ENCODE measurements around the gene IFT74. TPM values are rescaled to one million over a fixed set of nuclear protein-coding genes. Genes with fewer than 3 reads are reported as not detected.

IFT74 gene
- total and polyA plus RNA-seq, 2 of the 13 experiments (the other 11 are each of a cell fraction or from before 2014, with no cell fraction given), result 4.2 to 12.3 TPM

DNA sequence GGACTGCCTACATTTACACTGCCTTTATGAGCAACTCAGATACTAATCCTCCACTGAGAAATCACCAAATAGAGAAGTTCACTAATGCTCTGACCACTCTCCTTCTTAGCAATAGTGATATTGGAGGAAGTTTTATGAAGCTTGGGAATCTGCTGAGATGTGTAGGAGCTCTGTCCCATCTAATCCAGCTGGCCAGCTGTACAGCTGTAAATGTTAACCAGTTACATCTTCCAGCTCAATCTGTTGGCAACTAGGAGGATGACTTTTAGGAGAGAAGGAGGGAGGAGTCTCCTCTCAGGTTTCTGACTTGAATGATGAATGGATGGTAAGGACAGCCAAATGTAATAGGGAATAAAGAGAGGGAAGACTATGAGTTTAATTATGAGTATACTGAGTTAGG lies 85.5 kb downstream of the IFT74 start:
- POLR2A ChIA-PET, result no interaction called here

DNA sequence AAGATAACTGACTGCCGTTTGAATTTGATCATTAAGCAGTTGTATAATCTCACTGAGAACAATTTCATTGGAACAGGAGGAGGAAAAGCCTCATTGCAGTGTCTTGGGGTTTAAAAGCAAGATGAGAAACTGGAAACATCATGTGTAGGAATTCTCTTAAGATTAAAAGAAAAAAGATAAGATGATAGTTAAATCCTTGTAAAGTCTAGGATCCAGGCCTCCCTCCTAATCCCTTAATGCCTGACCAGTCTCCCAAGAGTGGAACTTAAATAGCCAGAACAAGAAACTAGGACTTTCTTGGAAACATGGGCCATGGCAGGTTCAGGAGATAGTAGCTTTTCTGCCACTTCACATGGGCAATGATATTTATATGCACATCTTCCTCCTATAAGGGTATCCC lies 86.3 kb downstream of the IFT74 start:
- TF ChIP-seq RNF2 (conservative IDR thresholded peaks at IDR 0.05; ENCODE audit: low read depth), result no peak
- no peak for TF ChIP-seq TCF7 (IDR thresholded peaks at IDR 0.05; ENCODE audit: low read depth)
- TF ChIP-seq, protein P1, sequence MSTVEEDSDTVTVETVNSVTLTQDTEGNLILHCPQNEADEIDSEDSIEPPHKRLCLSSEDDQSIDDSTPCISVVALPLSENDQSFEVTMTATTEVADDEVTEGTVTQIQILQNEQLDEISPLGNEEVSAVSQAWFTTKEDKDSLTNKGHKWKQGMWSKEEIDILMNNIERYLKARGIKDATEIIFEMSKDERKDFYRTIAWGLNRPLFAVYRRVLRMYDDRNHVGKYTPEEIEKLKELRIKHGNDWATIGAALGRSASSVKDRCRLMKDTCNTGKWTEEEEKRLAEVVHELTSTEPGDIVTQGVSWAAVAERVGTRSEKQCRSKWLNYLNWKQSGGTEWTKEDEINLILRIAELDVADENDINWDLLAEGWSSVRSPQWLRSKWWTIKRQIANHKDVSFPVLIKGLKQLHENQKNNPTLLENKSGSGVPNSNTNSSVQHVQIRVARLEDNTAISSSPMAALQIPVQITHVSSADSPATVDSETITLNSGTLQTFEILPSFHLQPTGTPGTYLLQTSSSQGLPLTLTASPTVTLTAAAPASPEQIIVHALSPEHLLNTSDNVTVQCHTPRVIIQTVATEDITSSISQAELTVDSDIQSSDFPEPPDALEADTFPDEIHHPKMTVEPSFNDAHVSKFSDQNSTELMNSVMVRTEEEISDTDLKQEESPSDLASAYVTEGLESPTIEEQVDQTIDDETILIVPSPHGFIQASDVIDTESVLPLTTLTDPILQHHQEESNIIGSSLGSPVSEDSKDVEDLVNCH (CRISPR knock-in tag; IDR thresholded peaks at IDR 0.05), result no peak
- no peak for TF ChIP-seq HNF4G (IDR thresholded peaks at IDR 0.05; ENCODE audit: borderline replicate concordance, low read depth, low read length)
- no peak for TF ChIP-seq HNF4G (CRISPR knock-in tag; IDR thresholded peaks at IDR 0.05; ENCODE audit: borderline replicate concordance, low read depth)
- TF ChIP-seq MTA3 (CRISPR knock-in tag; IDR thresholded peaks at IDR 0.05), result no peak
- TF ChIP-seq ZNF329 (CRISPR knock-in tag; IDR thresholded peaks at IDR 0.05; ENCODE audit: low read depth), result no peak
- TF ChIP-seq ZNF549 (CRISPR knock-in tag; IDR thresholded peaks at IDR 0.05), result no peak
- no peak for TF ChIP-seq HHEX (CRISPR knock-in tag; IDR thresholded peaks at IDR 0.05)
- TF ChIP-seq ZNF460 (CRISPR knock-in tag; IDR thresholded peaks at IDR 0.05; ENCODE audit: borderline replicate concordance), result no peak
- POLR2A ChIA-PET, result no interaction called here
- in situ Hi-C loops (cut with HindIII; ENCODE audit: extremely low pct_ligation_motif_present, low pct_unique_long_range_greater_than_20kb), result no loop called here
- Histone ChIP-seq H3K9me3 (ENCODE audit: low read length) (no peaks in the 10 kb centered on the region), H3K27ac (ENCODE audit: extremely low read length, insufficient read depth, low read length) (no peak overlapping the region), H3K27me3 (ENCODE audit: control insufficient read depth in 1 of 2, insufficient read depth in 2 of 2, low read length in 2 of 2) (no peaks in the 10 kb centered on the region), H3K4me3 (replicated peaks in 1 of 3; ENCODE audit: insufficient read depth in 1 of 3, low read depth in 2 of 3, low read length in 3 of 3) (no peak overlapping the region), H3K4me1 (ENCODE audit: insufficient read depth, low read length) (no peaks in the 10 kb centered on the region), H4K20me1 (ENCODE audit: insufficient read depth, low read length) (no peaks in the 10 kb centered on the region), H3K36me3 (replicated peaks in 1 of 2; ENCODE audit: control insufficient read depth in 1 of 2, insufficient read depth in 2 of 2, low read length in 2 of 2) (peaks cover 0 to 2% of the 10 kb centered on the region in 2 experiments; a peak in 1 of 5 replicates), H3K4me2 (ENCODE audit: low read depth, low read length) (no peak overlapping the region), H3K9ac (ENCODE audit: insufficient read depth, low read depth, low read length) (no peak overlapping the region), H3K79me2 (ENCODE audit: insufficient read depth, low read length) (no peaks in the 10 kb centered on the region), H2AFZ (ENCODE audit: low read length) (no peak overlapping the region)
- DNase-seq (ENCODE audit: low spot score) (no peak), FAIRE-seq (no peak), ATAC-seq (no peak)
- CTCF ChIA-PET (ENCODE audit: low intra/inter-chr PET ratio, low total read pairs), result no interaction called here
- intact Hi-C loops (cut with micrococcal nuclease; ENCODE audit: unreplicated experiment), result no loop called here
- BruUV-seq (replicated peaks), result no TSS peak
- WGBS (ENCODE audit: low lambda C conversion rate), result 79% methylated on average over 1 of the region's 1 CpG

More for the DNA sequence above, 85.5 kb downstream of the IFT74 start:
- Histone ChIP-seq H4K20me1 (ENCODE audit: insufficient read depth, low read length) (no peaks in the 10 kb centered on the region), H3K4me1 (ENCODE audit: insufficient read depth, low read length) (no peaks in the 10 kb centered on the region), H3K4me3 (replicated peaks in 1 of 3; ENCODE audit: insufficient read depth in 1 of 3, low read depth in 2 of 3, low read length in 3 of 3) (no peak overlapping the region), H3K27ac (ENCODE audit: extremely low read length, insufficient read depth, low read length) (no peak overlapping the region), H3K4me2 (ENCODE audit: low read depth, low read length) (no peak overlapping the region), H3K27me3 (ENCODE audit: control insufficient read depth in 1 of 2, insufficient read depth in 2 of 2, low read length in 2 of 2) (no peaks in the 10 kb centered on the region), H3K9me3 (ENCODE audit: low read length) (no peaks in the 10 kb centered on the region), H3K36me3 (replicated peaks in 1 of 2; ENCODE audit: control insufficient read depth in 1 of 2, insufficient read depth in 2 of 2, low read length in 2 of 2) (no peaks in the 10 kb centered on the region), H3K79me2 (ENCODE audit: insufficient read depth, low read length) (no peaks in the 10 kb centered on the region), H2AFZ (ENCODE audit: low read length) (no peak overlapping the region), H3K9ac (ENCODE audit: insufficient read depth, low read depth, low read length) (no peak overlapping the region)
- FAIRE-seq (no peak), ATAC-seq (no peak), DNase-seq (ENCODE audit: low spot score) (no peak)
- intact Hi-C loops (cut with micrococcal nuclease; ENCODE audit: unreplicated experiment), result no loop called here
- TF ChIP-seq HMGA1 (CRISPR knock-in tag; conservative IDR thresholded peaks at IDR 0.05) (no peak), NFRKB (IDR thresholded peaks at IDR 0.05) (no peak), ELF1 (CRISPR knock-in tag; IDR thresholded peaks at IDR 0.05) (no peak), CHCHD3 (CRISPR knock-in tag; IDR thresholded peaks at IDR 0.05) (no peak), RXRA (CRISPR knock-in tag; IDR thresholded peaks at IDR 0.05) (no peak), POLR2AphosphoS5 (IDR thresholded peaks at IDR 0.05; ENCODE audit: low read depth, low read length) (no peak), TAF1 (CRISPR knock-in tag; IDR thresholded peaks at IDR 0.05) (no peak)
- BruUV-seq (replicated peaks), result no TSS peak
- in situ Hi-C loops (cut with HindIII; ENCODE audit: extremely low pct_ligation_motif_present, low pct_unique_long_range_greater_than_20kb), result no loop called here
- CTCF ChIA-PET (ENCODE audit: low intra/inter-chr PET ratio, low total read pairs), result no interaction called here

All from HepG2 (cell line).